ENCODE results near the gene SMIM41.

SMIM41 gene

GRCh38 chr12:52122540-52122871 lies 43.0 kb downstream of the SMIM41 start:
- TF ChIP-seq SIN3A (IDR thresholded peaks at IDR 0.05; ENCODE audit: borderline replicate concordance, insufficient read depth, low read length) (no peak), REST (IDR thresholded peaks at IDR 0.05; ENCODE audit: insufficient read depth in 1 of 2, low read depth in 2 of 2, low read length in 2 of 2) (no peak), FOXP2 (optimal IDR thresholded peaks at IDR 0.05; ENCODE audit: borderline replicate concordance, extremely low read depth, extremely low read length, insufficient read depth) (no peak), TAF1 (IDR thresholded peaks at IDR 0.05; ENCODE audit: borderline replicate concordance, insufficient read depth, low read length) (no peak), POLR2AphosphoS5 (IDR thresholded peaks at IDR 0.05; ENCODE audit: low read depth, low read length) (no peak)

GRCh38 chr12:52122904-52123303 lies 43.4 kb downstream of the SMIM41 start:
- TF ChIP-seq FOXP2 (optimal IDR thresholded peaks at IDR 0.05; ENCODE audit: borderline replicate concordance, extremely low read depth, extremely low read length, insufficient read depth) (no peak), REST (IDR thresholded peaks at IDR 0.05; ENCODE audit: insufficient read depth in 1 of 2, low read depth in 2 of 2, low read length in 2 of 2) (no peak), SIN3A (IDR thresholded peaks at IDR 0.05; ENCODE audit: borderline replicate concordance, insufficient read depth, low read length) (no peak), TAF1 (IDR thresholded peaks at IDR 0.05; ENCODE audit: borderline replicate concordance, insufficient read depth, low read length) (no peak), POLR2AphosphoS5 (IDR thresholded peaks at IDR 0.05; ENCODE audit: low read depth, low read length) (no peak)

GRCh38 chr12:52123487-52124186 lies 44.1 kb downstream of the SMIM41 start:
- TF ChIP-seq POLR2AphosphoS5 (IDR thresholded peaks at IDR 0.05; ENCODE audit: low read depth, low read length): no peak
- TF ChIP-seq SIN3A (IDR thresholded peaks at IDR 0.05; ENCODE audit: borderline replicate concordance, insufficient read depth, low read length): no peak
- TF ChIP-seq REST (IDR thresholded peaks at IDR 0.05; ENCODE audit: insufficient read depth in 1 of 2, low read depth in 2 of 2, low read length in 2 of 2): no peak
- TF ChIP-seq TAF1 (IDR thresholded peaks at IDR 0.05; ENCODE audit: borderline replicate concordance, insufficient read depth, low read length): no peak
- TF ChIP-seq FOXP2 (optimal IDR thresholded peaks at IDR 0.05; ENCODE audit: borderline replicate concordance, extremely low read depth, extremely low read length, insufficient read depth): no peak

DNA sequence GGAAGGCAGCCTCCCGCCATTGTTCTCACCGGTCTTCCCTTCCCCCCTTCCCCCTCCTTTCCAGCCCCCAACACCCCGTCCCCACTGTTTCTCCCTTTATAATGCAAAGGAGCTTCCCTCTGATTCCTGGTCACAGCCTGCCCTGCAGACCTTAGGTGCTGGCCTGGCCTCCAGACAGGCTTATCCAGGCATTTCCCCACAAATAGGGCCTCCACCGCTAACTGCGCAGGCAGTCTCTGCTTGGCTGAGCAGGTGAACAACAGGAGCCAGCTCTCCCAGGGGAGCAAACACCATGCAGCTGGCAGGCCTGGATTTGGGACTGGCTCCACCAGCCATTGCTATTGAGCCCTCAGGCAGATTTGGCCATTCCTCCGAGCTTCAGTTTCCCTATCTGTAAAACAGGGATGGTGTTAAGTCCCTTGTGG lies 46.0 kb downstream of the SMIM41 start:
- TF ChIP-seq POLR2AphosphoS5 (IDR thresholded peaks at IDR 0.05; ENCODE audit: low read depth, low read length) (no peak), FOXP2 (optimal IDR thresholded peaks at IDR 0.05; ENCODE audit: borderline replicate concordance, extremely low read depth, extremely low read length, insufficient read depth) (no peak), TAF1 (IDR thresholded peaks at IDR 0.05; ENCODE audit: borderline replicate concordance, insufficient read depth, low read length) (no peak), SIN3A (IDR thresholded peaks at IDR 0.05; ENCODE audit: borderline replicate concordance, insufficient read depth, low read length) (no peak), REST (IDR thresholded peaks at IDR 0.05; ENCODE audit: insufficient read depth in 1 of 2, low read depth in 2 of 2, low read length in 2 of 2) (no peak)

All from PFSK-1 (cell line).